Body of pancreas (tissue), 4 donors: ENCODE results near the gene PCNX1.

Experiments
- CTCF ChIP-seq, 7 experiments: fragments of 450-650 bp in 4 of 7; fragments of 200-600 bp in 3 of 7; sonication (generic) in 3 of 7; IDR thresholded peaks; one replicate each; pipeline ENCODE4 v1.5.1; 2016 to 2019; ENCODE audit warnings: antibody characterized with exemption in 7 of 7
- POLR2A ChIP-seq, 3 donors: fragments of 450-650 bp; IDR thresholded peaks; one replicate each; pipeline ENCODE4 v1.6.1; 2016; ENCODE audit warnings: antibody characterized with exemption in 3 of 3, mild to moderate bottlenecking in 2 of 3

DNA sequence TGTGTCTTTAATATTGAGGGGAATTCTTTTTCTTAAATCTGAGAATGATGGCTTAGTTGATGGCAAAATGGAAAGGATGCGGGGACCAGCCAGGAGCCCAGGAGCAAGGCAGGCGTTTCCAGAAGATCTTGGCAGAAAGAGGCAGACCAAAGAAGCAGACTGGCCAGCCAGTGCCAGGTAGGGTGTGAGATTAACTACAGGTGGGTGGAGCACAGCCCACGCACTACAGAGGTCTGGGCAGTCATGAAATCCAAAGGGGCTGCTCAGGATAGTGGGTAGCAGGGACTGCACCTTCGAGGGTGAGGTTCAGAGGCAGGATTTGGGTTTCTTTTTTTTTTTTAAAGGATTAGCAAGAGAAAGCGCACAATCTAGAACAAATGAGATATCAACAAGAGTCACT, 17.7 kb upstream of the PCNX1 start:
- TF ChIP-seq CTCF (IDR thresholded peaks at IDR 0.05) (no peak), POLR2A (IDR thresholded peaks at IDR 0.05) (no peak)
